GM18907 (cell line): ENCODE data around the gene PPP1R14B.

ENCODE experiments used
- ATAC-seq: cut with Tn5 transposase; IDR thresholded peaks from one replicate; pipeline ENCODE4 v1.9.1; 2021; ENCODE audit warnings: mild to moderate bottlenecking, moderate library complexity; ENCODE audit not compliant: unreplicated experiment

The PPP1R14B gene

DNA sequence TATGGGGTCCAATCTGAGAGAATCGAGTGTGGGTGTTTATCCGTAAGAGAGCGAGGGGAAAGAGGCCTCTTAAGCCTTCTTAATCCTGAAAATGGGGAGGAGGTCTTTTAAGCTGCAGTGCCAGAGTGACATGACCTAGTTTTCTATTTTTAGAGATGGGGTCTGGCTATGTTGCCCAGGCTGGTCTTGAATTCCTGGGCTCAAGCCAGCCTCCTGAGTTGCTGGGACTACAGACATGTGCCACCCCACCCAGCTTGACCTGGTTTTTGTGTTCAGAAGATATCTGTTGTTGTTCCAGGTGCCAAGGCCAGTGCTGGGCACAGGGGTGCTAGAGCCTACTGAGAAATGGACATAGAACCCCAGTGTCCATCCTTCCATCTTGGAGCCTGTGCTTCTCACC lies 36.3 kb upstream of the PPP1R14B start:
- no peak for ATAC-seq

DNA sequence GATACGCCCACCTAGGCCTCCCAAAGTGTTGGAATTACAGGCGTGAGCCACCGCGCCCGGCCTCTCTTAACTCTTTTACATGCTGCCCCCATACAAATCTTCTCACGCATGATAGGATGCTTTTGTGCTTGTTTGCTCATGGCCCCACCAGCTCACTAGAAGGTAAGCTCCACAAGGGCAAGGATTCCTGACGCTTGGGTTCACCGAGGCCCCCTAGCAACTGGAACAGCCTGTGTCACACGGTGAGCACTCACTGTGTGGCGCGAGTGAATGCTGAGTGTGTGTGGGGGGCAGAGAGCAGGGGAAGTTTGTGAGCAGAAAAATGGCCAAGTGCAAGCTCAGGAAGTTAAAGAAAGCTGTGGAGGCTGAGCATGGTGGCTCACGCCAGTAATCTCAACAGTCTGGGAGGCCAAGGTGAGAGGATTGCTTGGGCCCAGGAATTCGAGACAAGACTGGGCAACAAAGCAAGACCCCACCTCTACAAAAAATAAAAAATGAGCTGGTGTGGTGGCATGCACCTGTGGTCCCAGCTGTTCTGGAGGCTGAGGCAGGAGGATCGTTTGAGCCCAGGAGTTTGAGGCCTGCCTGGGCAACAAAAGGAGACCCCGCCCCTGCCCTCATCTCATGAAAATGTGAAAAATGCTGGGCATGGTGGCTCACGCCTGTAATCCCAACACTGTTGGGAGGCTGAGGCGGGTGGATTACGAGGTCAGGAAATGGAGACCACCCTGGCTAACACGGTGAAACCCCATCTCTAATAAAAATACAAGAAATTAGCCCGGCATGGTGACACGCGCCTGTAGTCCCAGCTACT lies 35.4 kb upstream of the PPP1R14B start:
- no peak for ATAC-seq

DNA sequence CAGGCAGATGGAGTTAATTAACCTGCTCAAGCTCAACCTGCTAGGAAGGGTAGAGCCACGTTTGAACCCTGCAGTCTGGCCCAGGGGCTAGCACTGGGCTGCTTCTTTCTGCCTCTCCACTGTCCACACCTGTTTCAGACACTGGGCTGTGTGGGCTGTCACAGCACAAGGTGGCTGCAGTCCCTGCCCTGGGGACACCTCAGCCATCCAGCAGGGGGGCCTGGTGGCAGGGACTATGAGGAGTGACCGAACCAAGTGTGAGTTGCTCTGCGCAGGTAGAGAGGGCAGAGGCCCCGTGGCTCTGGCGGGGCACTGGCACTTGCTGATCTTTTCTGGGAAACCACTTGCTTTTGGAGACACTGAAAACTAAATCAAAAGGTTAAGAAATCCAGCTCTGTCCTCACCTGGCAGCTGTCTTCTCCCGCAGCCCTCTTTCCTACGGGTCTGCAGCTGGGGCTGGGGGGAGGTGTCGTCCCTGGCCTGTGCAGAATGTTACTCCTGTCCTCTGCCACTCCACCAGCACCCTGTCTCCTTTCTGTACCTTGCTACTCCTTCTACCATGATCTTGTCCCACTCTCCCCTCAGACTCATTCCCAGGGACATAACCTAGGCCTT lies 31.9 kb upstream of the PPP1R14B start:
- no peak for ATAC-seq

DNA sequence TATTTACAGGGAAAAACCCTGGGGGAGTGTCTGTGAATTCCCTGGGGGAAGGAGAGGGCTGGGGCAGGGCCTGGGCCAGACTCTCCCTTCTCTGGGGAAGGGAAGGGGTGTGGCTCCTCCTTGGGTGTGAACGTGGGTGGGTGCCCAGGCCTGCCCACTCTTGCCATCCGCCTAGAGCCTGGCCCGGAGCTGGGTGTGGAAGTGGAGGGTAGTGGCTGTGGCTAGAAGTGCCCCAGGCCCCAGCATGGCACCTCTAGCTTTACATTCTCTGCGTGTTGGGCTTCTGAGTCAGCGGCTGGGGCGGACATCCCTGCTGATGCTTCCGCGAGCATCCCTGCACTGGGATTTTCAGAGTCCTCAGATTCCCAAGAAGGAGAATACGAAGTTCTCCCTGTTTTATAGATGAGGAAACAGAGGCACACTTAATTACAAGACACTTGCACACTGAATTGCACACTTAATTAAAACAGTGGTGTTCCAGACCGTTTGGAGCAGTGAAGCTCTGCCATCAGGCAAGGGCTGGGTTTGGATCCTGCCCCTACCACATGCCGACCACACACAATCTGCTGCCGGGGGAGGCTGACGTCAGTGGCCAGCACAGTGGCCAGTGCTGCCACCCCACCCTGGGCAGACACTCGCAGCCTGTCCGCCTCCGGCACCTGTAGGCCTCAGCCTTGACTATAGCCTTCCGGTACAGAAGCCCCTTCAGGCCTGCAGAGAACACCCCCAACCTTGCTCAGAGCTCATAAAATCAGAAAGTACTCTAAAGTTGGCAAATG lies 30.1 kb upstream of the PPP1R14B start:
- no peak for ATAC-seq

DNA sequence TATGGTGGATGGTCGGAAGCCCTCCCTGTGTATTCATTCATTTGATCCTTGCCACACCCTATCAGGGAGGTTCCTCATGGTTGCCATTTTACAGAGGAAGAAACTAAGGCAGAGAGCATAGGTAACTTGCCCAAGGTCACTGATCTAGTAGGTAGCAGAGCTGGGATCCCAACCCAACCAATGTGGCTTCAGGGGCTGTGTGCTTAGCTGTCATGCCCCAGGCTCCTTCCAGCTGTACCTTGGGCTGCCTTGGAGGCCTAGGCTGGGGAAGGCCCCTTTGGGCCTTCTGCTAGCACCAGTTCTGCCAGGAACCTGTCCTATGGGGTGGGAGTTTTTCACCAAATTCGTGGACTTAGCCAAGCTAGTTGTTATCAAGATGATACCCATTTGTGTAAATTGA lies 29.1 kb upstream of the PPP1R14B start:
- ATAC-seq: no peak

DNA sequence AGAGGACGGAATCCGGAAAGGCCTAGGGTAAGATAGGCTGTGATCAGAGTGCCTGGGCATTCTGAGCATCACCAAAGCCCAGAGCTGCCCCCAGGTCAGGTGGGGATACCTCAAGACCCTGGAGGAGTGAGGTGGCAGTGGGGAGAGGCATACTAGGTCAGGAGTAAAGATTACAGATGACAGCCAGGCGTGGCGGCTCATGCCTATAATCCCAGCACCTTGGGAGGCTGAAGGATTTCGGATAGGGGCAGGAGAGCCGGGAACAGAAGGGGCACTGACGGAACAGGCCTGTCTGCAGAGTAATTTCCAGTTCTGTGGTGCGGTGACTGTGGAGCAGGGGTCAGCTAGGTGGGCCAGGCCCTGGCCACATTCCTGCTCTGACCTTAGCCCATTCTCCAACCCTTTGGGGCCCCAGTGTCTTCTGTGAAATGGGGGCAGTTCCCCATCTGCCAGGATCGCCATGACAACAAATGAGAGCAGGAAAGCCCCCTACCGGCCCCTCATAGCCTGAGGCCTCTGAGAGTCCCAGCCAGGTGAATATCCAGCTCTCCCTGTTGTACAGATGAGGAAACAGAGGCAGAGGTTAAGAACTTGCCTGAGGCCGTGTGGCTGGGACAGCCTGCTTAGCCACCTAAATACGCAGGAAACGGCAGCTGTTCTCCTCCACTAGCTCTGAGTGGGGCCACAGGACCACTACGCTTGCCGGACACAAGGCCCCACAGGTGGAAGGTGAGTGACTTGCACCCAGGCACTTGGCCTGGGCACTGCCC lies 28.5 kb upstream of the PPP1R14B start:
- ATAC-seq: no peak

DNA sequence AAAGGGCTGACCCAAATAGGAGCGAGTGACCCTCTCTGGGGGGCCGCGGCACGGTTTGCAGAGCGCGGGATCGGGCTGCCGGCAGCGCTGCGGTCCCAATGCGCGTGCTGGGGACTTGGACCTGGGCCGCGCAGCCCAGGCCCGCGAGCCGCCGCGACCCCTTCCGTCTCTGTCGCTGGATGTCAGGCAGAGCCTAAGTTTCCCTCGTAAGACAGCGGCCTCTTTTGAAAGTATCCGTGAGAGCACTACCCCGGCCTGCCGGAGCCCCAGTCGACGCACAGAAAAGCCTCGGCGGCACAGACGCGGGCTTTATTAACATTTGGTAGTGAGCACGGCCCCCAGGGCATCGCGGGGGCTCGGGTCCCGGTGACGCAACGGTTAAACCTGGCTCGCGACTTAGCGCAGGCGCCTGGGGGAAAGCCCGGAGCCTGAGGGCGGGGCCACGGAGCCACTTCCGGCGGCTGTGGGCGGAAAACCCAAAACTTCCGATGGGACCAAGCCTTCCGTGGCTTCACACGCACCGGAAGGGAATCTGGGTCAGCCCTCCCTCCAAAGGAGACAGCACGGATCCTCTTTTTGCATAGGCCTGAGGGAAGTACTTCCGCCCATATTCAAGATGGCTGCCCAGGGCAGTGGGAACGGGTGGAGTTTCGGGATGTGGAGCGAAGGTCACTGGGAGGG lies 22.9 kb upstream of the PPP1R14B start:
- ATAC-seq: peak; percentile 68

DNA sequence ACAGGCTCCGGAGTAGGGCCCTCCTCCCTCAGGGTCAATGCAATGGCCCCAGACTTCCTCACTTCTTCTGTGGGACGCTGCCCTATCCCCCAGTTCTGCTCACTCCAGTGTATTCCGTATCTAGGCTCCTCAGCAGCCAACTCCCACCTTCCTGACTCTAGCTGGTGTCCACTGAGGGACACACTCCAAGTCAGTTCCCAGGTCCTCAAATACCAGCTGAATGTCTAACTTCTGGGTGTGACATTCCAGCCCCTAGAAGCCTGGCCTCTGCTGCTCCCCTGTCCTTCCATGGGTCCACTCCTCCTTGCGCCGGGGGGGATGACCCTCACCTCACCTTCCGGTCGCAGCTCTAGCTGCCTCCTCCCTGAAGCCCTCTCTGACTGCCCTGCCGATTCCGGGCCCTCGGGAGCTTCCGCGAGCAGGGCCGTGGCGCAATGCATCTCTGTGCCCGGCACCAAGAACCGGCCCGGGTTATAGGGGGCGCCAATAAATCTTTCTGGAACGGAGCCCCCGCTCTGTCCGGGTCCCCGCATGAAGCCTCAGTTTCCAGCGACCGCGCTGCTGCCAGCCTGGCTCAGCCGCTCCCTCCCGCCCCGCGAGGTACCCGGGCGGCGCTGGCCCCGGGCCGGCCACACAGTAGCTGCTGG lies 22.3 kb upstream of the PPP1R14B start:
- ATAC-seq: peak; percentile 10

DNA sequence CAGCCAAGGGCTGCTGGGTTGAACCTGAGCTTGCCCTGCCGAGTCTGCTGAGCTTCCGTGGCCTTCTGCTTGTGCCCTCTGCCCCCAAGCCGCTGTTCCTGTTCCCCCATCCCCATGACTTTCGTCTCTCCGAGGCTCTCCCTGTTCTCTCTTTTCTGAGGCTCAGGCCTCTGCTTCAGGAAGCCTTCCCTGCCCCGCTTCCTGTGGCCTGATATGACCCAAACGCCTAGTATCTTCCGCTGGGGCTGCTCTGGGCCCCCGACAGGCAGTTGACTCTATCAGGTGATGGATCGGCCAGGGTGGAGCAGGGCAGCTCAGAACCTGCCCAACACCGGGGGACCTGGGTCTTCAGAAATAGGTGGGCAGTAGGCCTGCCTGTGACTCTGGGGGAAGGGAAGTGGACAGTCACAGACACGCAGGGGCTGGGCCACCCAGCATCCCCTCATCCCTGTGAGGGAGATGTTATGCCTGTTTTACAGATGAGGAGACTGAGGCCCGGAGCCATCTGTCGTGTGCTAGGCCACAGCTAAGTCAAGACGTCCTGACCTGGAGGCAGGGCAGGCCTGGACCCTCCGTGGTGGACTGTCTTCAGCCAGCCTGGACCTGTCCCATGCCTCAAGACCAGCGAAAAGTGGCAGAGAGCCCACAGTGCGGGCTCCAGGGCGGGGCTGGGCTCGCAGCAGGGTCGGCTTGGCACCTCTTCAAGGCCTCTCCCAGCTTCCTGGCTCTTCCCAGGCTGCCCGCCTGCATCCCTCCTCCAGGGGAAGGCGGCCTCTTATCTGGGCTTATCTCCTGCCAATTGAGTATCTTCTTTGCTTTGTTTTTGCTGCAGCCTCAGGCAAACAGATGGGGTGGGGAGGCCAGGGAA lies 21.5 kb upstream of the PPP1R14B start:
- ATAC-seq: no peak

DNA sequence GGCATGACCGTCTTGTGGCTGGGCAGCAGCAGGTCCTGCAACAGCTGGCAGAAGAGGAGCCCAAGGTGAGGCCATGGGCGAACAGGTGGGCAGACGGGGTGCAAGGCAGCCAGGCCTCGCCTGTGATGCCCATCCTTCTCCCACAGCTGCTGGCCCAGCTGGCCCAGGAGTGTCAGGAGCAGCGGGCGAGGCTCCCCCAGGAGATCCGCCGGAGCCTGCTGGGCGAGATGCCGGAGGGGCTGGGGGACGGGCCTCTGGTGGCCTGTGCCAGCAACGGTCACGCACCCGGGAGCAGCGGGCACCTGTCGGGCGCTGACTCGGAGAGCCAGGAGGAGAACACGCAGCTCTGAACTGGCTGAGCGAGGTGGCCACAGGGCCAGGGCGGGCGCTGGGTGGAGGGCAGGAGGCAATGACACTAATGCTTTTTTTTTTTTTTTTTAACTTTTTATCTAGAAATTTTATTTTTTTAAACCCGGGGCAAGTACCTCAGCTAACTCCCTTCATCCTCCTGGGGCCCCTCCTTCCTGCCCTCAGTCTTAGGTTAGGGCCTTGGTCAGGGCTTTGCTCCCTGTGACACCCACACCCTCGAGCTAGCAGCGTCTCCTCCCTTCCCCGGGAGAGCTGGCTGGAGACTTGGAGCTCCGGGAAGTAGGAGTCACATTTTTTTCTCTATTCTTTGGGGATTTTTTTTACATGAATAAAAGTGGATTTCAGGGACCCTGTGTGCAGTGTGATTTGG lies 20.6 kb upstream of the PPP1R14B start:
- no peak for ATAC-seq

DNA sequence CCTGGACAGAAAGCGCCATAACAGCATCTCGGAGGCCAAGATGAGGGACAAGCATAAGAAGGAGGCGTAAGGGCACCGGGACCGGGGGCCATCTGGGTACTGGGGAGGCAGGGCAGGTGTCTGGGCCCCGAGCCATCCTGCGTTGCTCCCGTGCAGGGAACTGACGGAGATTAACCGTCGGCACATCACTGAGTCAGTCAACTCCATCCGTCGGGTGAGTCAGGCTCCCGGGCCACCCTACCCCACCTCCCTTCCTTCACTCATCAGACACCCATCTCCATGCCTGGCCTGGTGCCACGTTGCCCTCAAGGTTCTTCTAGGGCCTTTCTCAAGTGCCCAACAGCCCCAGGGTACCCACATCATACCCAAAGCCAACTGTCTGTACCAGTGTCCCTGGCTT lies 19.6 kb upstream of the PPP1R14B start:
- no peak for ATAC-seq

DNA sequence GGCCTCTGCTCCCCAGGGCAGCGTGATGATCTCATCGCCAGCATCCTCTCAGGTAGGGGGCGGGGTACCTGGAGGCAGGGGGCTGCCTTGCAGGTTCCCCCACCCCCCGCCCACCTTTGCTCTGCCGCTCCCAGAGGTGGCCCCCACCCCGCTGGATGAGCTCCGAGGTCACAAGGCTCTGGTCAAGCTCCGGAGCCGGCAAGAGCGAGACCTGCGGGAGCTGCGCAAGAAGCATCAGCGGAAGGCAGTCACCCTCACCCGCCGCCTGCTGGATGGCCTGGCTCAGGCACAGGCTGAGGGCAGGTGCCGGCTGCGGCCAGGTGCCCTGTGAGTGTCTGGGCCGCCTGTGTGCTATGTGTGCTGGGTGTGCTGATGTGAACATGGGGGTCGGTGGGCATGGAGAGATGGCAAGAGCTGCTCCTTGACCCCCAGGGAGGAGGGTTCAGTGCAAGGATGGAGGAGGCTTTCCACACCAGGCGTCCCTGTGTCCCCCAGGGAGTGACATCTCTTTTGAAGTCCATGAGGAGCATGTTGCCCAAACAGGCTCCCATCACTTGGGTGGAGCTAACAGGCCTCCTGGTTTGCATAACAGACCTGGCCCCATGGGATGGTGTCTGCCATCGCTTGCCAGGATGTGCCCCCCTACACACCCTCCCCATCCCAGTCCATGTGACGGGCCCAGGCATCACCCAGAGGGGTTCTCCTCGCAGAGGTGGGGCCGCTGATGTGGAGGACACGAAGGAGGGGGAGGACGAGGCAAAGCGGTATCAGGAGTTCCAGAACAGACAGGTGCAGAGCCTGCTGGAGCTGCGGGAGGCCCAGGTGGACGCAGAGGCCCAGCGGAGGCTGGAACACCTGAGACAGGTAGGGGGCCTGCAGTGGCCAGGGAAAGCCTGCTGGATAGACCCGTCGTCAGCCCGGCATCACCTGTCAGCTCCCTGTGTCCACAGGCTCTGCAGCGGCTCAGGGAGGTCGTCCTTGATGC lies 18.7 kb upstream of the PPP1R14B start:
- no peak for ATAC-seq

DNA sequence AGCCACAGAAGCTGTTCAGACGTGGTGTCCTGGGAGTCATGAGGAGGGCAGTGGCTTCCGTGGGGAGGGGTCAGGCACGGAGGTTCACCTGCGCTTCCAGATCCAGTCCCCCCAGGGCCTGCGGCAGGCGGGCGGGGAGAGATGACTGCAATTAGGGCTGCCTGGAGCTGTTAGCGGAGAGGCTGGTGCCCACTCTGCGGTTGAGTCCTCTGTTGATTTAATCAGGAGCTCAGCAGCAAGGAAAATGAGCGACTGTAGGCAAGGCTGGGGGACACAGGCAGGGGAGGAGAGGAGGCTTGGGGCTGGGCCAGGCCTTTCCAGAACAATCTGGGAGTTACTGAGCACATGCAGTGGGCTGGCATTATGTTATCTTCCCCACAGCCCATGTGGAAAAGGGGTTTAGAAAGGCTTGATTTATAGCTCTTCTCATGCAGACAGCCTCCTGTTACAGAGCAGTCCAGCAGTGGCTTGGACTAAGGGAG lies 17.7 kb upstream of the PPP1R14B start:
- ATAC-seq: no peak

DNA sequence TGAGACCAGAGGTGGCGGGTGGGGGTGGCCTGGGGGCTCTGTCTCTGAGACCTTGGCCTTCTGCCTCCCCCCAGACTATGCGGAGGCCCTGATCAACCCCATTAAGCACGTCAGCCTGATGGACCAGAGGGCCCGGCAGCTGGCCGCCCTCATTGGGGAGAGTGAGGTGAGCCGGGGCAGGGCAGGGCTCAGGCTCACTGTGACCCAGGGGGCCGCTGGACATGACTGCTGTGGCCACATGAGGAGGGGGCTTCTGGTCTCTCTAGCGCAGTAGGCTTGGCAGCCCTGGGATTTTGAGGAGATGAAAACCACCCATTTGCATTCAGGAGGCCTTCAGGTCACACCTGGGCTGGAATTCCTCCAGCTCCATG lies 17.2 kb upstream of the PPP1R14B start:
- no peak for ATAC-seq

DNA sequence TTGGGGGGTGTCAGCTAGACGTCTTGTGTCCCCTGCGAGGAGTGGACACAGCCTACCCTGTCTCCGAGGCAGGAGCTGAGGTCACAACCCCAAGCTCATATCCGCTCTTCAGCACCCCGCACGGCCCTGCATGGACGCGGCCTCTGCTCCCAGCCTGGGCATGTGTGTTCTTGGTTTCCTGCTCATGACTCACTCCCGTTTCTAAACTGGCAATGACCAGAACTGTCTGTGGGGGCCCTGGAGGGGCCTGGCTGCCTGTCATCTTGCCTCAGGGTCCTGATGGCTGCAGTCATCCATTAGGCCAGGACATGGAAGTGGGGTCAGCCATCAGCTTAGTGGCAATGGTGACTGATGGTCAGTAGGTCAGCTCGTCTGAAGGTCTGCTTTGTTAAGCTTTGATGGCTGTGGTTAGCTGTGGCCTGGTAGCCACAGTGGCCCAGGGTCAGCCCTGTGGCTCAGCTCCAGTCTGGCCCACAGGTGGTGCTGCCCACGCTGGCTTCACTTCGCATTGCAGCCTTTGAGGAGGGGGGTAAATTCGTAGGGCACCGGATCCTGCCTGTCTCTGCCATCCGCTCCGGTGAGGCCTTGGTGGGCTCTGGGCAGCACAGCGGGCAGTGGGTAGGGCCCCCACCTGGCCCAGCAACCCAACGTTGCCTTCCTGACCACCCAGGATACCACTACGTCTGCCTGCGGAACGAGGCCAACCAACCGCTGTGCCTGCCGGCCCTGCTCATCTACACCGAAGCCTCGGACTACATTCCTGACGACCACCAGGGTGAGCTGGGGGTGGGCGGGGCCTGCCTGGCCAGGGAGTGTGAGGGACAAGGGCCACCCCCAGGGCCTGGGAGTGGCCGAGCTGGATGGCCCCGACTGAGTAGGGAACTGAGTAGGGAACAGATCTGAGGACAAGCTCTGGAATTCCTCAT lies 16.5 kb upstream of the PPP1R14B start:
- ATAC-seq: no peak
